ENCODE measurements around the gene UMODL1. TPM values are rescaled to one million over a fixed set of nuclear protein-coding genes. Genes with fewer than 3 reads are reported as not detected.
A peak's percentile ranks its signal among the peaks of the same experiment; 100 is the strongest.

The UMODL1 gene
- total and polyA plus RNA-seq, 9 donors = 0.01 to 2.2 (median 0.24) TPM; not detected in 5

- H3K9me3 ChIP-seq = no peaks in the 10 kb centered on the region
- WGBS, 3 donors = 78 to 86% (median 79%) methylated on average over 11 of the region's 11 CpGs
- DNase-seq = peak in 1 of 5 donors; percentile 6
- H3K27me3 ChIP-seq = no peaks in the 10 kb centered on the region
- no peak overlapping the region for H3K27ac ChIP-seq
- intact Hi-C loops (cut with DNase I) = loop anchor here in 1 of 4 donors (10.0 kb wide), 2 partner anchors 117 to 677 kb away; no protein-coding TSS in a partner anchor
- H3K36me3 ChIP-seq = no peaks in the 10 kb centered on the region
- no peak overlapping the region for H3K4me3 ChIP-seq
- TF ChIP-seq POLR2A (IDR thresholded peaks at IDR 0.05) (no peak), CTCF (IDR thresholded peaks at IDR 0.05) (no peak), EP300 (IDR thresholded peaks at IDR 0.05) (no peak)
- no peaks in the 10 kb centered on the region for H3K4me1 ChIP-seq (ENCODE audit: insufficient read depth)
These were observed 86.6 kb downstream of the UMODL1 start for GRCh38 chr21:42157606-42158310.

GRCh38 chr21:42158846-42159245 lies 87.7 kb downstream of the UMODL1 start:
- no peaks in the 10 kb centered on the region for H3K9me3 ChIP-seq
- DNase-seq = peak in 2 of 5 donors; percentile 3 to 18
- no peak overlapping the region for H3K4me3 ChIP-seq
- no peaks in the 10 kb centered on the region for H3K4me1 ChIP-seq (ENCODE audit: insufficient read depth)
- intact Hi-C loops (cut with DNase I) = loop anchor here in 1 of 4 donors (10.0 kb wide), 2 partner anchors 116 to 676 kb away; no protein-coding TSS in a partner anchor
- no peaks in the 10 kb centered on the region for H3K27me3 ChIP-seq
- H3K27ac ChIP-seq = no peak overlapping the region
- no peaks in the 10 kb centered on the region for H3K36me3 ChIP-seq
- 88 to 94% (median 90%) methylated on average over 8 of the region's 8 CpGs for WGBS, 3 donors
- TF ChIP-seq POLR2A (IDR thresholded peaks at IDR 0.05) (no peak), CTCF (IDR thresholded peaks at IDR 0.05) (no peak), EP300 (IDR thresholded peaks at IDR 0.05) (no peak)

- Histone ChIP-seq H3K9me3 (no peaks in the 10 kb centered on the region), H3K27ac (no peak overlapping the region), H3K27me3 (no peaks in the 10 kb centered on the region), H3K36me3 (no peaks in the 10 kb centered on the region), H3K4me1 (ENCODE audit: insufficient read depth) (peaks cover 1% of the 10 kb centered on the region), H3K4me3 (no peak overlapping the region)
- peak in 2 of 5 donors; percentile 7 to 26 for DNase-seq
- intact Hi-C loops (cut with DNase I) = loop anchor here in 1 of 4 donors (10.0 kb wide), 2 partner anchors 115 to 675 kb away; no protein-coding TSS in a partner anchor
- TF ChIP-seq EP300 (IDR thresholded peaks at IDR 0.05) (no peak), CTCF (IDR thresholded peaks at IDR 0.05) (no peak), POLR2A (IDR thresholded peaks at IDR 0.05) (no peak)
- WGBS, 3 donors = 76 to 80% (median 79%) methylated on average over 11 of the region's 11 CpGs
These were observed 88.5 kb downstream of the UMODL1 start for GRCh38 chr21:42159560-42160110.

GRCh38 chr21:42160111-42160721 lies 89.1 kb downstream of the UMODL1 start:
- H3K4me3 ChIP-seq = no peak overlapping the region
- peaks cover 2% of the 10 kb centered on the region for H3K4me1 ChIP-seq (ENCODE audit: insufficient read depth)
- 80 to 84% (median 83%) methylated on average over 24 to 25 of the region's 25 CpGs for WGBS, 3 donors
- peak in 1 of 5 donors; percentile 5 for DNase-seq
- H3K36me3 ChIP-seq = no peaks in the 10 kb centered on the region
- TF ChIP-seq POLR2A (IDR thresholded peaks at IDR 0.05) (no peak), CTCF (IDR thresholded peaks at IDR 0.05) (no peak), EP300 (IDR thresholded peaks at IDR 0.05) (no peak)
- H3K27ac ChIP-seq = no peak overlapping the region
- H3K9me3 ChIP-seq = no peaks in the 10 kb centered on the region
- no peaks in the 10 kb centered on the region for H3K27me3 ChIP-seq
- intact Hi-C loops (cut with DNase I) = no loop called here

Data from ovary (tissue), 9 donors.